K562 (cell line): ENCODE measurements around the gene PACSIN1. TPM values are rescaled to one million over a fixed set of nuclear protein-coding genes. Genes with fewer than 3 reads are reported as not detected.
A peak's percentile ranks its signal among the peaks of the same experiment; 100 is the strongest.

Source experiments
- ATAC-seq: fragments of 200-7000 bp; cut with Tn5 transposase; 3 replicates; pipeline ENCODE4 v1.9.1; 2020; ENCODE audit warnings: moderate library complexity
- BruUV-seq: library from RNA; stranded (reverse); fragments of 400-500 nt; replicated peaks from 2 replicates; lab custom pipeline; 2021; lab: Mats Ljungman, UMichigan
- CTCF ChIA-PET: fragments of 300-600 bp; formaldehyde crosslinking; extraction: SDS; loops from one replicate; lab custom pipeline; 2021; ENCODE audit warnings: low intra/inter-chr PET ratio; lab: Yijun Ruan, JAX
- POLR2A ChIA-PET: fragments of 300-600, 350-650 bp; sonication (Branson Sonifier 250); formaldehyde crosslinking; extraction: SDS; loops from one replicate; lab custom pipeline; 2021; ENCODE audit warnings: antibody characterized with exemption, inconsistent platforms; lab: Yijun Ruan, JAX
- DNase-seq, 4 experiments: peaks; one replicate each; pipeline versions ENCODE4 v3.0.0 to v3.0.0-alpha.2; 2011 to 2018; ENCODE audit warnings: low spot score in 3 of 4, mixed read lengths in 3 of 4; ENCODE audit errors: extremely low read depth in 1 of 4
- FAIRE-seq: peaks from 2 replicates; lab custom pipeline; 2011; peaks lifted over from hg19 to GRCh38; lab: Jason Lieb, UNC
- H2AFZ ChIP-seq: 2 replicates; pipeline ENCODE4 v1.6.0; 2011; ENCODE audit warnings: low read depth, low read length, control low read depth, inconsistent platforms
- H3K27ac ChIP-seq: fragments of 200-600 bp; 3 replicates; pipeline ENCODE4 v1.8.0; 2011; ENCODE audit warnings: low read depth, mild to moderate bottlenecking, control low read depth, inconsistent platforms, low read length, moderate library complexity, mixed read lengths; ENCODE audit errors: extremely low read depth
- H3K27me3 ChIP-seq, 2 experiments: fragments of 300-600 bp in 1 of 2; 2 replicates in 1 of 2; 3 replicates in 1 of 2; pipeline versions ENCODE4 v1.6.0 to v1.8.0; 2011; ENCODE audit warnings: inconsistent platforms in 2 of 2, low read length in 2 of 2, mild to moderate bottlenecking in 1 of 2, mixed read lengths in 1 of 2, moderate library complexity in 1 of 2; ENCODE audit not compliant: control insufficient read depth in 2 of 2, insufficient read depth in 2 of 2
- H3K36me3 ChIP-seq: fragments of 300-600 bp; 3 replicates; pipeline ENCODE4 v1.8.0; 2011; ENCODE audit warnings: mild to moderate bottlenecking, low read length, inconsistent platforms; ENCODE audit not compliant: control insufficient read depth, insufficient read depth
- H3K4me1 ChIP-seq, 2 experiments: fragments of 200-600 bp in 1 of 2; replicated peaks in 1 of 2; 2 replicates in 1 of 2; 3 replicates in 1 of 2; pipeline versions ENCODE4 v1.5.1 to v1.8.0; 2011; ENCODE audit warnings: inconsistent platforms in 2 of 2, low read length in 2 of 2, mild to moderate bottlenecking in 1 of 2, mixed read lengths in 1 of 2, moderate library complexity in 1 of 2; ENCODE audit not compliant: control insufficient read depth in 2 of 2, insufficient read depth in 2 of 2
- H3K4me2 ChIP-seq: 2 replicates; pipeline ENCODE4 v1.6.1; 2011; ENCODE audit warnings: low read length, control low read depth, inconsistent platforms, mixed read lengths; ENCODE audit not compliant: insufficient read depth
- H3K4me3 ChIP-seq: fragments of 200-600 bp; sonication (generic), shearing (Covaris generic); 2 replicates; pipeline ENCODE4 v1.5.1; 2016; ENCODE audit warnings: control low read depth, inconsistent platforms
- H3K79me2 ChIP-seq: fragments of 200-600 bp; 3 replicates; pipeline ENCODE4 v1.8.0; 2011; ENCODE audit warnings: low read length, inconsistent platforms; ENCODE audit not compliant: control insufficient read depth, insufficient read depth
- H3K9ac ChIP-seq, 2 experiments: 2 replicates each; pipeline versions ENCODE4 v1.6.0 to v1.6.1; 2011; ENCODE audit warnings: low read depth in 2 of 2, low read length in 2 of 2, control low read depth in 1 of 2, inconsistent platforms in 1 of 2, mild to moderate bottlenecking in 1 of 2, mixed read lengths in 1 of 2; ENCODE audit not compliant: insufficient read depth in 1 of 2
- H3K9me1 ChIP-seq: one replicate; pipeline ENCODE4 v1.6.0; 2011; ENCODE audit warnings: inconsistent platforms, mild to moderate bottlenecking, low read length, moderate library complexity; ENCODE audit not compliant: control insufficient read depth, insufficient read depth
- H3K9me3 ChIP-seq: replicated peaks from 2 replicates; pipeline ENCODE4 v1.5.1; 2011; ENCODE audit warnings: low read depth, low read length, inconsistent platforms; ENCODE audit not compliant: control insufficient read depth, insufficient read depth
- H4K20me1 ChIP-seq: replicated peaks from 2 replicates; pipeline ENCODE4 v1.6.1; 2011; ENCODE audit warnings: low read length, inconsistent platforms, mixed read lengths; ENCODE audit not compliant: control insufficient read depth, insufficient read depth
- ARHGAP35 ChIP-seq: fragments of 450-650 bp; IDR thresholded peaks from 2 replicates; pipeline ENCODE4 v1.6.1; 2018; ENCODE audit not compliant: partially characterized antibody
- CC2D1A ChIP-seq: fragments of 450-650 bp; IDR thresholded peaks from 2 replicates; pipeline ENCODE4 v1.6.1; 2017; ENCODE audit warnings: mild to moderate bottlenecking
- DACH1 ChIP-seq: fragments of 450-650 bp; IDR thresholded peaks from 2 replicates; pipeline ENCODE4 v1.6.1; 2018; ENCODE audit not compliant: partially characterized antibody
- DMBX1 ChIP-seq: fragments of 250-450 bp; sonication (Bioruptor Pico); IDR thresholded peaks from 2 replicates; pipeline ENCODE4 v1.8.0; 2022; ENCODE audit warnings: inconsistent platforms, mild to moderate bottlenecking, moderate library complexity, borderline replicate concordance
- FOXP1 ChIP-seq: sonication (generic); formaldehyde crosslinking; IDR thresholded peaks from 2 replicates; pipeline ENCODE4 v1.8.0; 2022; ENCODE audit warnings: mild to moderate bottlenecking, missing genetic modification reagents
- MTA1 ChIP-seq: fragments of 450-650 bp; IDR thresholded peaks from 2 replicates; pipeline ENCODE4 v1.6.1; 2017; ENCODE audit warnings: borderline replicate concordance
- TGIF2 ChIP-seq: sonication (generic); formaldehyde crosslinking; IDR thresholded peaks from 2 replicates; pipeline ENCODE4 v1.8.1; 2022; ENCODE audit warnings: mild to moderate bottlenecking, missing genetic modification reagents, moderate library complexity
- USF1 ChIP-seq: sonication (generic); formaldehyde crosslinking; IDR thresholded peaks from 2 replicates; pipeline ENCODE4 v1.9.0; 2022; ENCODE audit warnings: mild to moderate bottlenecking, missing genetic modification reagents
- ZC3H4 ChIP-seq: sonication (generic); formaldehyde crosslinking; IDR thresholded peaks from 2 replicates; pipeline ENCODE4 v1.9.0; 2021; ENCODE audit warnings: missing genetic modification reagents, borderline replicate concordance
- ZNF143 ChIP-seq: sonication (generic); formaldehyde crosslinking; IDR thresholded peaks from 2 replicates; pipeline ENCODE4 v1.9.0; 2022; ENCODE audit warnings: mild to moderate bottlenecking, missing genetic modification reagents
- ZNF696 ChIP-seq: fragments of 250-450 bp; sonication (Bioruptor Pico); conservative IDR thresholded peaks from 2 replicates; pipeline ENCODE4 v1.4.0; 2020; ENCODE audit warnings: mild to moderate bottlenecking, moderate library complexity
- ZNF830 ChIP-seq: fragments of 250-450 bp; sonication (Bioruptor Pico); IDR thresholded peaks from 2 replicates; pipeline ENCODE4 v1.5.0; 2021; ENCODE audit warnings: mild to moderate bottlenecking
- WGBS: fragments of 100-300 bp; shearing (Covaris generic); methylation state at CpG from one replicate; pipeline ENCODE4 v1.1.6; 2016; ENCODE audit warnings: low coverage, mixed read lengths; ENCODE audit not compliant: insufficient coverage; ENCODE audit errors: missing lambda C conversion rate; 5-methylcytosine and 5-hydroxymethylcytosine counted together
- in situ Hi-C: fragments of 300-500 bp; cut with MboI; formaldehyde crosslinking; loops from 4 replicates; pipeline ENCODE4 v1.15.0; 2018; ENCODE audit warnings: inconsistent platforms, mixed read lengths
- intact Hi-C: fragments of 100-400 bp; cut with micrococcal nuclease; formaldehyde crosslinking; loops from 2 replicates; pipeline ENCODE4 v1.14.2; 2022
- polyA plus RNA-seq, 8 experiments: library from polyadenylated mRNA; depleted of rRNA in 4 of 8; stranded (reverse) in 5 of 8; unstranded in 3 of 8; fragments of >200 nt; fragmentation: Nextera tagmentation in 2 of 8; fragmentation: Illumina TruSeq in 1 of 8; extraction: Ambion mirVana in 2 of 8; extraction: Trizol in 1 of 8; gene quantifications; 2 replicates each; pipeline versions ENCODE4 v1.2.1 to v1.2.3, GENCODE V29; 2011 to 2014; ENCODE audit warnings: inconsistent platforms in 1 of 8, missing spikeins in 1 of 8
- total RNA-seq, 7 experiments: library from RNA; depleted of rRNA in 6 of 7; stranded (reverse); fragments of >200 nt in 6 of 7; fragmentation: Illumina TruSeq in 2 of 7; extraction: Trizol in 2 of 7; gene quantifications; 2 replicates each; pipeline versions ENCODE4 v1.2.1 to v1.2.3, GENCODE V29; 2011 to 2021; ENCODE audit warnings: low replicate concordance in 1 of 7
- TF ChIP-seq, protein P1 (sequence below): fragments of 250-450 bp; sonication (Bioruptor Pico); IDR thresholded peaks from 2 replicates; pipeline ENCODE4 v1.8.0; 2021; ENCODE audit warnings: moderate library complexity, mild to moderate bottlenecking, inconsistent platforms
- TF ChIP-seq, protein P2 (sequence below): fragments of 450-650 bp; formaldehyde crosslinking; IDR thresholded peaks from 2 replicates; pipeline ENCODE4 v1.4.0; 2022; ENCODE audit warnings: missing genetic modification characterization
- TF ChIP-seq, protein P3 (sequence below): sonication (generic); formaldehyde crosslinking; IDR thresholded peaks from 2 replicates; pipeline ENCODE4 v1.8.0; 2022; ENCODE audit warnings: mild to moderate bottlenecking, low read depth, missing genetic modification reagents

PACSIN1 gene
- total and polyA plus RNA-seq, 9 of the 15 experiments (the other 6 are each of a cell fraction or from before 2014, with no cell fraction given) = 0.01 to 1.7 (median 0.45) TPM

GRCh38 chr6:34560366-34561226 lies 94.7 kb downstream of the PACSIN1 start (continued):
- TF ChIP-seq DMBX1 (CRISPR knock-in tag) (peak; percentile 12), DACH1 (peak; percentile 59), ZNF830 (CRISPR knock-in tag) (peak; percentile 54; the same call in 1 of the 2 replicates), TGIF2 (CRISPR knock-in tag) (no peak), MTA1 (peak; percentile 71), CC2D1A (peak; percentile 89)
- TF ChIP-seq, protein P1, sequence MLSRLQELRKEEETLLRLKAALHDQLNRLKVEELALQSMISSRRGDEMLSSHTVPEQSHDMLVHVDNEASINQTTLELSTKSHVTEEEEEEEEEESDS = no peak
- TF ChIP-seq, protein P2, sequence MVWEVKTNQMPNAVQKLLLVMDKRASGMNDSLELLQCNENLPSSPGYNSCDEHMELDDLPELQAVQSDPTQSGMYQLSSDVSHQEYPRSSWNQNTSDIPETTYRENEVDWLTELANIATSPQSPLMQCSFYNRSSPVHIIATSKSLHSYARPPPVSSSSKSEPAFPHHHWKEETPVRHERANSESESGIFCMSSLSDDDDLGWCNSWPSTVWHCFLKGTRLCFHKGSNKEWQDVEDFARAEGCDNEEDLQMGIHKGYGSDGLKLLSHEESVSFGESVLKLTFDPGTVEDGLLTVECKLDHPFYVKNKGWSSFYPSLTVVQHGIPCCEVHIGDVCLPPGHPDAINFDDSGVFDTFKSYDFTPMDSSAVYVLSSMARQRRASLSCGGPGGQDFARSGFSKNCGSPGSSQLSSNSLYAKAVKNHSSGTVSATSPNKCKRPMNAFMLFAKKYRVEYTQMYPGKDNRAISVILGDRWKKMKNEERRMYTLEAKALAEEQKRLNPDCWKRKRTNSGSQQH (CRISPR knock-in tag) = peak; percentile 6

GRCh38 chr6:34561227-34561530 lies 95.3 kb downstream of the PACSIN1 start:
- H2AFZ ChIP-seq = no peak overlapping the region
- in situ Hi-C loops (no loop called here), intact Hi-C loops (no loop called here)
- peak overlapping the region; percentile 79; the same call in 1 of the 2 replicates for H3K4me2 ChIP-seq
- H3K27ac ChIP-seq = peak overlapping the region; percentile 72
- no peak overlapping the region for H3K4me3 ChIP-seq
- no peaks in the 10 kb centered on the region for H3K79me2 ChIP-seq
- peak overlapping the region; percentile 42 to 89; a peak in 3 of 4 replicates for H3K9ac ChIP-seq
- ChIA-PET CTCF (interaction anchor here (1.4 kb wide), 1 partner anchor 34 kb away, joined by 8 read pairs; no protein-coding TSS in a partner anchor), POLR2A (interaction anchor here (0.7 to 2.5 kb wide), 6 partner anchors 13 to 911 kb away, joined by 3 to 7 read pairs (median 4); no protein-coding TSS in a partner anchor)
- no TSS peak for BruUV-seq
- 46% methylated on average over 2 of the region's 2 CpGs for WGBS
- H3K4me1 ChIP-seq = peaks cover 57 to 80% of the 10 kb centered on the region in 2 experiments
- peaks cover 8% of the 10 kb centered on the region for H3K9me3 ChIP-seq
- FAIRE-seq = no peak
- peaks cover 5% of the 10 kb centered on the region for H3K9me1 ChIP-seq
- no peaks in the 10 kb centered on the region for H3K27me3 ChIP-seq
- H4K20me1 ChIP-seq = no peaks in the 10 kb centered on the region
- no peak for DNase-seq
- H3K36me3 ChIP-seq = no peaks in the 10 kb centered on the region
- ATAC-seq = no peak
- TF ChIP-seq, protein P3, sequence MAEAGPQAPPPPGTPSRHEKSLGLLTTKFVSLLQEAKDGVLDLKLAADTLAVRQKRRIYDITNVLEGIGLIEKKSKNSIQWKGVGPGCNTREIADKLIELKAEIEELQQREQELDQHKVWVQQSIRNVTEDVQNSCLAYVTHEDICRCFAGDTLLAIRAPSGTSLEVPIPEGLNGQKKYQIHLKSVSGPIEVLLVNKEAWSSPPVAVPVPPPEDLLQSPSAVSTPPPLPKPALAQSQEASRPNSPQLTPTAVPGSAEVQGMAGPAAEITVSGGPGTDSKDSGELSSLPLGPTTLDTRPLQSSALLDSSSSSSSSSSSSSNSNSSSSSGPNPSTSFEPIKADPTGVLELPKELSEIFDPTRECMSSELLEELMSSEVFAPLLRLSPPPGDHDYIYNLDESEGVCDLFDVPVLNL = 0 out of 2 replicates have a peak, but pooled peaks have one; percentile 21
- TF ChIP-seq ZC3H4 (0 out of 2 replicates have a peak, but pooled peaks have one; percentile 77), ZNF143 (0 out of 2 replicates have a peak, but pooled peaks have one; percentile 23), FOXP1 (CRISPR knock-in tag) (0 out of 2 replicates have a peak, but pooled peaks have one; percentile 16), ZNF696 (CRISPR knock-in tag) (no peak), ARHGAP35 (peak; percentile 0), USF1 (CRISPR knock-in tag) (0 out of 2 replicates have a peak, but pooled peaks have one; percentile 4)
